ENCODE data around the gene KDELR3. TPM values are rescaled to one million over a fixed set of nuclear protein-coding genes. Genes with fewer than 3 reads are reported as not detected.
A peak's percentile ranks its signal among the peaks of the same experiment; 100 is the strongest.

Gene KDELR3
- total RNA-seq, 6 donors from 2014 or later: 7.3 to 14.2 (median 9.7) TPM

GRCh38 chr22:38490915-38491314 lies 23.0 kb downstream of the KDELR3 start:
- Histone ChIP-seq H3K27ac (peak overlapping the region; percentile 9 to 77 (median 59)), H3K4me3 (no peak overlapping the region), H3K9me3 (no peaks in the 10 kb centered on the region), H3K4me1 (peaks cover 12 to 48% (median 21%) of the 10 kb centered on the region in 4 donors), H3K27me3 (no peaks in the 10 kb centered on the region), H3K36me3 (peaks cover 86 to 100% (median 99%) of the 10 kb centered on the region in 4 donors)
- peak in 1 of 2 donors; percentile 74 for ATAC-seq (ENCODE audit: low FRiP score in 2 of 2)
- peak in 1 of 2 donors; percentile 64 for DNase-seq
- WGBS, 2 donors: 33 to 50% methylated on average over 1 of the region's 1 CpG
- peak; percentile 10 to 11 for TF ChIP-seq POLR2AphosphoS5 (IDR thresholded peaks at IDR 0.05)
- TF ChIP-seq, protein P1, sequence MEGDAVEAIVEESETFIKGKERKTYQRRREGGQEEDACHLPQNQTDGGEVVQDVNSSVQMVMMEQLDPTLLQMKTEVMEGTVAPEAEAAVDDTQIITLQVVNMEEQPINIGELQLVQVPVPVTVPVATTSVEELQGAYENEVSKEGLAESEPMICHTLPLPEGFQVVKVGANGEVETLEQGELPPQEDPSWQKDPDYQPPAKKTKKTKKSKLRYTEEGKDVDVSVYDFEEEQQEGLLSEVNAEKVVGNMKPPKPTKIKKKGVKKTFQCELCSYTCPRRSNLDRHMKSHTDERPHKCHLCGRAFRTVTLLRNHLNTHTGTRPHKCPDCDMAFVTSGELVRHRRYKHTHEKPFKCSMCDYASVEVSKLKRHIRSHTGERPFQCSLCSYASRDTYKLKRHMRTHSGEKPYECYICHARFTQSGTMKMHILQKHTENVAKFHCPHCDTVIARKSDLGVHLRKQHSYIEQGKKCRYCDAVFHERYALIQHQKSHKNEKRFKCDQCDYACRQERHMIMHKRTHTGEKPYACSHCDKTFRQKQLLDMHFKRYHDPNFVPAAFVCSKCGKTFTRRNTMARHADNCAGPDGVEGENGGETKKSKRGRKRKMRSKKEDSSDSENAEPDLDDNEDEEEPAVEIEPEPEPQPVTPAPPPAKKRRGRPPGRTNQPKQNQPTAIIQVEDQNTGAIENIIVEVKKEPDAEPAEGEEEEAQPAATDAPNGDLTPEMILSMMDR (IDR thresholded peaks at IDR 0.05): no peak

GRCh38 chr22:38491707-38492348 lies 23.9 kb downstream of the KDELR3 start:
- DNase-seq (no peak), ATAC-seq (ENCODE audit: low FRiP score in 2 of 2) (no peak)
- TF ChIP-seq POLR2AphosphoS5 (IDR thresholded peaks at IDR 0.05): no peak
- 52 to 53% methylated on average over 5 of the region's 5 CpGs for WGBS, 2 donors
- Histone ChIP-seq H3K4me3 (no peak overlapping the region), H3K27ac (peak overlapping the region in 1 of 4 donors; percentile 77), H3K36me3 (peaks cover 85 to 100% (median 99%) of the 10 kb centered on the region in 4 donors), H3K4me1 (peaks cover 12 to 48% (median 21%) of the 10 kb centered on the region in 4 donors), H3K27me3 (no peaks in the 10 kb centered on the region), H3K9me3 (no peaks in the 10 kb centered on the region)

DNA sequence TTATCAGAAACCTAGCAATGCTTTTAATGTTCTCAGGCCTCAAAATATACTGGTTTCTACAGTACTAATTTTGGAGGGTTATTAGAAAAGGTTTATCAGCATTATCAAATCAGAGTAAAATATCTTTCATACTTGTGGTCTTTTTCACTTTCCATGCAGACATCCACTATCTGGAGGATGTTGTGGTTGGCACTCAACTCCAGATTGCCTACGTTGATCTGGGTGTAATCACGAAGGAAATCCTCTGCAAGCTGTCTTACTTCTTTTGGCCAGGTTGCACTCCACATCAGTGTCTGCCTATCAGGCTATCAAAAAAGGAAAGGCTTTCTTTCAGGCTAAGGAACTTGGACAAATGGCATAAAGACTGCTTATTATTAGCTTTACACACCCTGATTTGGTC lies 26.6 kb downstream of the KDELR3 start:
- DNase-seq (no peak), ATAC-seq (ENCODE audit: low FRiP score in 2 of 2) (no peak)
- no peaks in the 10 kb centered on the region for H3K9me3 ChIP-seq
- peaks cover 84 to 100% (median 97%) of the 10 kb centered on the region in 4 donors for H3K36me3 ChIP-seq
- peaks cover 12 to 42% (median 23%) of the 10 kb centered on the region in 4 donors for H3K4me1 ChIP-seq
- 21 to 30% methylated on average over 2 of the region's 2 CpGs for WGBS, 2 donors
- TF ChIP-seq, protein P1 (IDR thresholded peaks at IDR 0.05): no peak
- TF ChIP-seq POLR2A (IDR thresholded peaks at IDR 0.05) (no peak), EP300 (IDR thresholded peaks at IDR 0.05) (no peak), POLR2AphosphoS5 (IDR thresholded peaks at IDR 0.05) (no peak)
- H3K27me3 ChIP-seq: no peaks in the 10 kb centered on the region
- H3K27ac ChIP-seq: no peak overlapping the region
- no peak overlapping the region for H3K4me3 ChIP-seq

GRCh38 chr22:38494939-38495338 lies 27.0 kb downstream of the KDELR3 start:
- H3K9me3 ChIP-seq: no peaks in the 10 kb centered on the region
- H3K4me1 ChIP-seq: peaks cover 12 to 42% (median 26%) of the 10 kb centered on the region in 4 donors
- DNase-seq (no peak), ATAC-seq (ENCODE audit: low FRiP score in 2 of 2) (no peak)
- H3K4me3 ChIP-seq: no peak overlapping the region
- peaks cover 85 to 100% (median 97%) of the 10 kb centered on the region in 4 donors for H3K36me3 ChIP-seq
- no peak overlapping the region for H3K27ac ChIP-seq
- no peaks in the 10 kb centered on the region for H3K27me3 ChIP-seq
- 89 to 94% methylated on average over 12 of the region's 12 CpGs for WGBS, 2 donors
- TF ChIP-seq POLR2AphosphoS5 (IDR thresholded peaks at IDR 0.05) (no peak), POLR2A (IDR thresholded peaks at IDR 0.05) (no peak), EP300 (IDR thresholded peaks at IDR 0.05) (no peak)
- TF ChIP-seq, protein P1 (IDR thresholded peaks at IDR 0.05): peak in 1 of 6 experiments; percentile 4

- peaks cover 65 to 97% (median 79%) of the 10 kb centered on the region in 4 donors for H3K36me3 ChIP-seq
- 84 to 88% methylated on average over 3 of the region's 3 CpGs for WGBS, 2 donors
- H3K9me3 ChIP-seq: no peaks in the 10 kb centered on the region
- no peak for ATAC-seq (ENCODE audit: low FRiP score in 2 of 2)
- TF ChIP-seq POLR2AphosphoS5 (IDR thresholded peaks at IDR 0.05): no peak
- no peak for TF ChIP-seq POLR2A (IDR thresholded peaks at IDR 0.05)
- TF ChIP-seq EP300 (IDR thresholded peaks at IDR 0.05): no peak
- TF ChIP-seq, protein P1 (IDR thresholded peaks at IDR 0.05): no peak
- no peak overlapping the region for H3K4me3 ChIP-seq
- DNase-seq: no peak
- no peak overlapping the region for H3K27ac ChIP-seq
- no peaks in the 10 kb centered on the region for H3K27me3 ChIP-seq
- peaks cover 18 to 35% (median 26%) of the 10 kb centered on the region in 4 donors for H3K4me1 ChIP-seq
These were observed 30.0 kb downstream of the KDELR3 start for GRCh38 chr22:38497869-38498268.

Measured in upper lobe of left lung (tissue), 6 donors.